Measurements from ENCODE around the gene INKA1.
"Not testable (repeated sequence)": the region's sequence is repeated elsewhere in the genome, so short reads cannot be mapped to it uniquely, and the experiment has no call there.

INKA1 gene

DNA sequence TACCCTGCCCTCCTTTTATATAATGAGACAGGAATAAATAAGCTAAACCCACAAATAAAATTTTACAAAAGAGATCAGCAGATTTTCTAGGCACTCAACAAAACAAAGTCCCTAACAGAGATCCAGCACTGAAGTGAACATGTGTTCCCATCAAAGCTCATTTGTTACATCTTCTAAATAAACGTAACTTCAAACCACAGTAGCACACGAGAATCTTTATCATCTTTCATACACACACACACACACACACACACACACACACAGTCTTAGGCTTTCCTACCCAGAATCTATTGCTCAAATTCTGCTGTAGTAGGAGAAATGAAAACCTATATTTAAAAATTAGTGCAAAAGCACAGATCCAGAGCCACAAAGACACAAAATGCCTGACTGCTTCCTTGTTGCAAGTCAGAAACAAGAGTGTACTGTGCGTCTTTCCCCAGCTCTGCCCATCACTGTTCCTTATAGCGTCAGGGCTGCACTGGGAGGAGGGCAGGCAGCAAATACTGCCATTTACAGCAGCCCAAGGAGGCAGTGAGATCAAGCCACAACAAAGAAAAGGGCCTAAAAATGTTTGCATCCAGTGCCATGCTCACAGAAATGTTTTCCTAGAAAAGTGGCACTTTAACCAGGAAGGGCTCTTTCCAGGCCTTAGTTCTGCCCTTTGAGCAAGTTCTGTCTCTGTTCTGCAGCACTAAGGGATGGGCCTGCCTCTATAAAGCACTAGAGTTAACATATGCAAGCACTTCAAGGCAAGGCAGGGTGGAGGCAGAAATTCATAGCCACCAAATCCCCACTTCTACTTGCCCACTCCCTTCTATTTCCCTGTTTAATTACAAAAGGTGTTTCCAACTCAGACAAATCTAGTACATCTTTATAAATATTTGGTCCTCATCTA is 22.7 kb upstream of the INKA1 start:
- no peak for DNase-seq (ENCODE audit: low read depth)
- no peak overlapping the region for H3K4me3 ChIP-seq (ENCODE audit: low read depth, low read length)
- no peak for TF ChIP-seq CTCF (IDR thresholded peaks at IDR 0.05; ENCODE audit: low read depth, low read length, missing control alignments)

GRCh38 chr3:49780975-49781365 is 22.1 kb upstream of the INKA1 start:
- DNase-seq (ENCODE audit: low read depth); H3K4me3 ChIP-seq (ENCODE audit: low read depth, low read length): not testable (repeated sequence)

- H3K4me3 ChIP-seq (ENCODE audit: low read depth, low read length) = no peak overlapping the region
- DNase-seq (ENCODE audit: low read depth) = no peak
- TF ChIP-seq CTCF (IDR thresholded peaks at IDR 0.05; ENCODE audit: low read depth, low read length, missing control alignments) = no peak
Measured at GRCh38 chr3:49781415-49782199, 21.5 kb upstream of the INKA1 start.

GRCh38 chr3:49782277-49782676 is 20.8 kb upstream of the INKA1 start:
- not testable (repeated sequence) for DNase-seq (ENCODE audit: low read depth); H3K4me3 ChIP-seq (ENCODE audit: low read depth, low read length)

DNA sequence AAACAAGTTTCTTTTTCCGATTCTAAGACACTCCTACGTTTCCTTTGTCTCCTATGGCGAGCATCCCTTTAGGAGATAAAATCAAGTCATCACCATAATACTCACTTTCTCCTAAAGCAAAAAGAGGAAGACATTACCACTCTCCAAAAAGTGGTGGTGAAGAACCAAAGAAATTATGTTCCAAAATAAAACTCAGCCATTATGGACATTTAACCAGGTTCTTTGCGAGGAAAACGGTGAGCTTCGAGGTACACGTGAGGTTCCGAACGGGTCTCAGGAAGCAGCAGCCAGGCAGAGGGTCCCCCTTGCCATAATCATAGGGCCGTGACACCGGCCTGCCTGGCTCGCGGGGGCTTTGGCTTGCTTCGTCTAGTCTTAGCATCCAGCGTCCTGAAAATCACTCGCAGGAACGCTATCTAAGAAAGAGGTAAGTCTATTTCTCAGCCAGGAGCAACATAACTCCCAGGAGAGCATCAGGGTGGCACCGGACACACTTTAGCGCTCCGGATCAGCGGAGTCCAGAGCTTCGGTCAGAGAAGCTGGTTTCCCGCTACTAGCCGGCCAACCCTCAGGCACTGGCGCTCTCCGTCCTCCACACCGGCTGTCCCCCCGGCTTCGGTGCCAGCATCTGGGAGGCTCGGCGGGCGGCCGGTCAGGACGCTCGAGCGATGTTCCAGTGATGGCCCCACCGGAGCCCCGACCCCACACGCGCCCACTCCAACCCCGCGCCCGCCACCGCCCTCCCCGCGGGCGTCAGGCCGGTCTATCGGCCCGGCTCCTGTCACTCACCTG is 17.3 kb upstream of the INKA1 start:
- no peak for DNase-seq (ENCODE audit: low read depth)

DNA sequence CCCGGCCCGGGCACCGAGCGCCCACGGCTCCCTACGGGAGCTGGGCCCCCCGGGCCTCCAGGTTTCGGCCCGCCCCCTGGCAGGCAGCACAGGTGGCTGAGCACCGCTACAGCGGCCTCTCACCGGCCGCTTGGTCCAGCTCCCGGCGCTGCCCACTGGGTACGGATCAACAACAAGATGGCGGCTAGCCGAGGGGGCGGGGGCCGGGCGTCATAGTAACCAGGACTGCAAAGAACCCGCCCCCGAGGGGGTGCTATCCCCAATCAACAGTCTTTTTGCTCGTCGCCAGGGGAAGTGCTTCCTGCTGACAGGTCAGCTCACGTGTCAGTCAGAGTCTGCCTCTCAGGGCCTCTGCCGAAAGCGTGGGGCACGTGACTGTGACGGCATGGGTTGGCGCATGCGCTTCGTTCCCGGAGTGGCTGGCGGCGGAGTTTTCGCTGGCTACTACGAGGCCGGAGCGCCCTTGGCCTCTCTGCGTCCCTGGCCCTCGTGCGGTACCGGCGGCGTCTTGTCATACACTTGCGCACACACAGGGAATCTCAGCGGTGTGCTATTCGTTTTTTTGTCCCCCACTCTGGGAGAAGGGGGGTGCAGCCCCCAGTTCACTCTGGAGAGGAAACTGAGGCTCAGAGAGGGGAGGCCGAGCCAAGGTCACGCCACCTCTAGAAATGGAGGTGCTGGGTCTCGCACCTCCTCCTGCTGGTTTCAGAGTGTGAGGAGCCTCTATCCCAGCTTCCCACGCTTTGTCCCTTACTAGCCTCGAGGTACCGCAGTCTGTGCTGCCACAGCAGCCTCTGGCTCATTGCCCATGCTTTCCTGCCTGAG is 16.5 kb upstream of the INKA1 start, which contains the start of gene IP6K1:
IP6K1 (minus strand) TSS at position 186 of the 825 bp plus-strand sequence. CDS start 38,502 bp downstream, outside the sequence.
- DNase-seq (ENCODE audit: low read depth) = peak; percentile 100
- peak within 1 kb of the TSS; percentile 75 for H3K4me3 ChIP-seq (ENCODE audit: low read depth, low read length)
- no peak for TF ChIP-seq CTCF (IDR thresholded peaks at IDR 0.05; ENCODE audit: low read depth, low read length, missing control alignments)

More for the DNA sequence above, 17.3 kb upstream of the INKA1 start:
- no peak for TF ChIP-seq CTCF (IDR thresholded peaks at IDR 0.05; ENCODE audit: low read depth, low read length, missing control alignments)
- peak overlapping the region; percentile 75 for H3K4me3 ChIP-seq (ENCODE audit: low read depth, low read length)

- TF ChIP-seq CTCF (IDR thresholded peaks at IDR 0.05; ENCODE audit: low read depth, low read length, missing control alignments) = no peak
- H3K4me3 ChIP-seq (ENCODE audit: low read depth, low read length) = peak overlapping the region; percentile 50
- DNase-seq (ENCODE audit: low read depth) = no peak
Measured at GRCh38 chr3:49787182-49787464, 15.9 kb upstream of the INKA1 start.

All from GM12864 (cell line).